BLaER1 (cell line): ENCODE data around the gene RNF223.
"Not testable (repeated sequence)": the region's sequence is repeated elsewhere in the genome, so short reads cannot be mapped to it uniquely, and the experiment has no call there.

Source experiments
- H3K27ac ChIP-seq: shearing (Covaris generic); formaldehyde crosslinking; 2 replicates; pipeline ENCODE4 v1.8.1; 2022
- H3K27me3 ChIP-seq: shearing (Covaris generic); formaldehyde crosslinking; 2 replicates; pipeline ENCODE4 v1.8.1; 2022
- H3K36me3 ChIP-seq: shearing (Covaris generic); formaldehyde crosslinking; 2 replicates; pipeline ENCODE4 v1.8.1; 2022
- H3K4me1 ChIP-seq: shearing (Covaris generic); formaldehyde crosslinking; 2 replicates; pipeline ENCODE4 v1.8.1; 2022
- H3K4me2 ChIP-seq: shearing (Covaris generic); formaldehyde crosslinking; 2 replicates; pipeline ENCODE4 v1.8.1; 2022
- H3K4me3 ChIP-seq: shearing (Covaris generic); formaldehyde crosslinking; 2 replicates; pipeline ENCODE4 v1.8.1; 2022
- H3K9ac ChIP-seq: shearing (Covaris generic); formaldehyde crosslinking; 2 replicates; pipeline ENCODE4 v1.8.1; 2022
- H3K9me3 ChIP-seq: shearing (Covaris generic); formaldehyde crosslinking; 2 replicates; pipeline ENCODE4 v1.8.1; 2022
- H4K20me1 ChIP-seq: shearing (Covaris generic); formaldehyde crosslinking; 2 replicates; pipeline ENCODE4 v1.8.1; 2022
- Cebpa-rat ChIP-seq: shearing (Covaris generic); IDR thresholded peaks from 2 replicates; pipeline ENCODE4 v1.8.1; 2022

RNF223 gene

GRCh38 chr1:1110561-1110971 lies 36.5 kb upstream of the RNF223 start:
- no peak for TF ChIP-seq Cebpa-rat
- peak overlapping the region; percentile 69 for H3K27ac ChIP-seq
- H3K9ac ChIP-seq, result peak overlapping the region; percentile 62
- H3K4me3 ChIP-seq, result peak overlapping the region; percentile 42
- no peaks in the 10 kb centered on the region for H3K27me3 ChIP-seq
- peak overlapping the region; percentile 86 for H3K4me2 ChIP-seq
- H4K20me1 ChIP-seq, result no peaks in the 10 kb centered on the region
- H3K36me3 ChIP-seq, result peaks cover 42% of the 10 kb centered on the region
- peaks cover 42% of the 10 kb centered on the region for H3K9me3 ChIP-seq
- peaks cover 48% of the 10 kb centered on the region for H3K4me1 ChIP-seq

GRCh38 chr1:1109743-1110142 lies 35.6 kb upstream of the RNF223 start:
- H3K4me2 ChIP-seq, result peak overlapping the region; percentile 86
- H3K36me3 ChIP-seq, result peaks cover 42% of the 10 kb centered on the region
- no peaks in the 10 kb centered on the region for H4K20me1 ChIP-seq
- peak overlapping the region; percentile 42; the same call in 1 of the 2 replicates for H3K4me3 ChIP-seq
- H3K4me1 ChIP-seq, result peaks cover 52% of the 10 kb centered on the region
- no peak for TF ChIP-seq Cebpa-rat
- peaks cover 42% of the 10 kb centered on the region for H3K9me3 ChIP-seq
- H3K27ac ChIP-seq, result peak overlapping the region; percentile 69
- peak overlapping the region; percentile 62; the same call in 1 of the 2 replicates for H3K9ac ChIP-seq
- no peaks in the 10 kb centered on the region for H3K27me3 ChIP-seq

GRCh38 chr1:1106510-1107221 lies 32.6 kb upstream of the RNF223 start:
- H3K9ac ChIP-seq, result no peak overlapping the region
- H3K27ac ChIP-seq, result no peak overlapping the region
- TF ChIP-seq Cebpa-rat, result no peak
- no peak overlapping the region for H3K4me3 ChIP-seq
- H4K20me1 ChIP-seq, result no peaks in the 10 kb centered on the region
- H3K27me3 ChIP-seq, result no peaks in the 10 kb centered on the region
- H3K36me3 ChIP-seq, result peaks cover 16% of the 10 kb centered on the region
- H3K4me2 ChIP-seq, result no peak overlapping the region
- peaks cover 56% of the 10 kb centered on the region for H3K4me1 ChIP-seq
- peaks cover 20% of the 10 kb centered on the region for H3K9me3 ChIP-seq

GRCh38 chr1:1104152-1104551 lies 30.0 kb upstream of the RNF223 start:
- Histone ChIP-seq H3K9me3 (peaks cover 44% of the 10 kb centered on the region), H3K4me2 (peak overlapping the region; percentile 74)

GRCh38 chr1:1101503-1101902 lies 27.4 kb upstream of the RNF223 start:
- Histone ChIP-seq H3K9ac (no peak overlapping the region), H3K4me1 (peaks cover 43% of the 10 kb centered on the region), H3K27me3 (no peaks in the 10 kb centered on the region), H3K4me2 (no peak overlapping the region), H3K27ac (no peak overlapping the region), H4K20me1 (no peaks in the 10 kb centered on the region), H3K9me3 (peaks cover 41% of the 10 kb centered on the region), H3K36me3 (peaks cover 29% of the 10 kb centered on the region), H3K4me3 (no peak overlapping the region)
- TF ChIP-seq Cebpa-rat, result no peak

More at GRCh38 chr1:1104152-1104551, 30.0 kb upstream of the RNF223 start:
- H3K4me3 ChIP-seq, H3K27me3 ChIP-seq, H4K20me1 ChIP-seq: not testable (repeated sequence)
- peak overlapping the region; percentile 9; the same call in 1 of the 2 replicates for H3K9ac ChIP-seq
- H3K4me1 ChIP-seq, result peaks cover 31% of the 10 kb centered on the region
- H3K27ac ChIP-seq, result peak overlapping the region; percentile 61
- peaks cover 34% of the 10 kb centered on the region for H3K36me3 ChIP-seq

- H3K27ac ChIP-seq, result no peak overlapping the region
- peaks cover 38% of the 10 kb centered on the region for H3K4me1 ChIP-seq
- peaks cover 28% of the 10 kb centered on the region for H3K36me3 ChIP-seq
- H3K27me3 ChIP-seq, result no peaks in the 10 kb centered on the region
- no peak overlapping the region for H3K9ac ChIP-seq
- H4K20me1 ChIP-seq, result no peaks in the 10 kb centered on the region
- no peak overlapping the region for H3K4me2 ChIP-seq
- no peak for TF ChIP-seq Cebpa-rat
- peak overlapping the region; percentile 13; the same call in 1 of the 2 replicates for H3K4me3 ChIP-seq
- H3K9me3 ChIP-seq, result peaks cover 38% of the 10 kb centered on the region
Observed at GRCh38 chr1:1100296-1100695, 26.2 kb upstream of the RNF223 start.

- no peaks in the 10 kb centered on the region for H4K20me1 ChIP-seq
- no peak overlapping the region for H3K4me2 ChIP-seq
- no peak overlapping the region for H3K4me3 ChIP-seq
- peaks cover 38% of the 10 kb centered on the region for H3K9me3 ChIP-seq
- peaks cover 28% of the 10 kb centered on the region for H3K36me3 ChIP-seq
- H3K9ac ChIP-seq, result no peak overlapping the region
- no peak overlapping the region for H3K27ac ChIP-seq
- no peaks in the 10 kb centered on the region for H3K27me3 ChIP-seq
- peaks cover 31% of the 10 kb centered on the region for H3K4me1 ChIP-seq
- no peak for TF ChIP-seq Cebpa-rat
Observed at GRCh38 chr1:1099506-1100183, 25.5 kb upstream of the RNF223 start.

- Histone ChIP-seq H3K9me3 (peaks cover 38% of the 10 kb centered on the region), H3K27me3 (no peaks in the 10 kb centered on the region), H3K27ac (no peak overlapping the region), H3K36me3 (peaks cover 28% of the 10 kb centered on the region), H4K20me1 (peaks cover 4% of the 10 kb centered on the region; the same call in 1 of the 2 replicates), H3K4me2 (0 out of 2 replicates have a peak overlapping the region, but pooled peaks have one; percentile 34), H3K4me3 (no peak overlapping the region), H3K4me1 (peaks cover 30% of the 10 kb centered on the region), H3K9ac (no peak overlapping the region)
- no peak for TF ChIP-seq Cebpa-rat
Observed at GRCh38 chr1:1098681-1099421, 24.7 kb upstream of the RNF223 start.

- Histone ChIP-seq H3K9me3 (peaks cover 27% of the 10 kb centered on the region), H3K4me1 (peaks cover 45% of the 10 kb centered on the region), H4K20me1 (peaks cover 27% of the 10 kb centered on the region), H3K36me3 (peaks cover 20% of the 10 kb centered on the region)
- H3K9ac ChIP-seq, H3K27ac ChIP-seq, H3K4me3 ChIP-seq, H3K27me3 ChIP-seq, H3K4me2 ChIP-seq: not testable (repeated sequence)
Observed at GRCh38 chr1:1096136-1096535, 22.0 kb upstream of the RNF223 start.
